H9 (cell line): ENCODE results near the gene TOMM40L. TPM values are rescaled to one million over a fixed set of nuclear protein-coding genes. Genes with fewer than 3 reads are reported as not detected.
A peak's percentile ranks its signal among the peaks of the same experiment; 100 is the strongest.

ENCODE experiments used
- DNase-seq: peaks from one replicate; pipeline ENCODE4 v3.0.0-alpha.2; 2017
- H2AFZ ChIP-seq: one replicate; pipeline ENCODE4 v1.6.1; 2013; ENCODE audit warnings: mild to moderate bottlenecking, low read length, control low read depth, moderate library complexity
- H2AK5ac ChIP-seq: 2 replicates; pipeline ENCODE4 v1.6.1; 2013; ENCODE audit warnings: low read length, control low read depth, mixed read lengths; ENCODE audit not compliant: insufficient read length
- H2BK120ac ChIP-seq: one replicate; pipeline ENCODE4 v1.6.1; 2013; ENCODE audit warnings: low read depth, mild to moderate bottlenecking, low read length, control low read depth, inconsistent platforms; ENCODE audit not compliant: poor library complexity, severe bottlenecking
- H2BK12ac ChIP-seq: 2 replicates; pipeline ENCODE4 v1.6.1; 2013; ENCODE audit warnings: low read length, control low read depth, mixed read lengths, low read depth; ENCODE audit not compliant: insufficient read length
- H2BK15ac ChIP-seq: 2 replicates; pipeline ENCODE4 v1.6.1; 2013; ENCODE audit warnings: low read depth, low read length, control low read depth
- H2BK20ac ChIP-seq: one replicate; pipeline ENCODE4 v1.6.1; 2013; ENCODE audit warnings: low read depth, mild to moderate bottlenecking, low read length, control low read depth, inconsistent platforms; ENCODE audit not compliant: poor library complexity, severe bottlenecking
- H2BK5ac ChIP-seq: 2 replicates; pipeline ENCODE4 v1.6.1; 2013; ENCODE audit warnings: low read length, control low read depth, mixed read lengths; ENCODE audit not compliant: insufficient read length
- H3K14ac ChIP-seq: 2 replicates; pipeline ENCODE4 v1.6.1; 2013; ENCODE audit warnings: low read length, control low read depth; ENCODE audit not compliant: insufficient read depth
- H3K18ac ChIP-seq: 2 replicates; pipeline ENCODE4 v1.6.1; 2013; ENCODE audit warnings: low read depth, mild to moderate bottlenecking, mixed read lengths, low read length, control low read depth; ENCODE audit not compliant: insufficient read length
- H3K23ac ChIP-seq: 2 replicates; pipeline ENCODE4 v1.6.1; 2013; ENCODE audit warnings: low read length, control low read depth, mixed read lengths, low read depth; ENCODE audit not compliant: insufficient read length
- H3K23me2 ChIP-seq: 2 replicates; pipeline ENCODE4 v1.6.1; 2013; ENCODE audit warnings: low read depth, mild to moderate bottlenecking, mixed read lengths, low read length, control low read depth; ENCODE audit not compliant: insufficient read length, poor library complexity, severe bottlenecking
- H3K27ac ChIP-seq: 2 replicates; pipeline ENCODE4 v1.5.1; 2013; ENCODE audit warnings: low read length, control low read depth, mixed read lengths, low read depth; ENCODE audit not compliant: insufficient read length
- H3K27me3 ChIP-seq: 2 replicates; pipeline ENCODE4 v1.6.1; 2013; ENCODE audit warnings: low read length, control low read depth, inconsistent platforms; ENCODE audit not compliant: insufficient read depth
- H3K4ac ChIP-seq: 2 replicates; pipeline ENCODE4 v1.6.1; 2013; ENCODE audit warnings: low read depth, mild to moderate bottlenecking, control low read depth, inconsistent platforms, low read length, moderate library complexity
- H3K4me1 ChIP-seq: 2 replicates; pipeline ENCODE4 v1.6.1; 2013; ENCODE audit warnings: low read length, control low read depth, inconsistent platforms; ENCODE audit not compliant: insufficient read depth
- H3K4me2 ChIP-seq: 2 replicates; pipeline ENCODE4 v1.6.1; 2013; ENCODE audit warnings: low read length, control low read depth, mixed read lengths; ENCODE audit not compliant: insufficient read length, insufficient read depth
- H3K56ac ChIP-seq: 2 replicates; pipeline ENCODE4 v1.6.1; 2013; ENCODE audit warnings: low read depth, mild to moderate bottlenecking, mixed read lengths, low read length, control low read depth; ENCODE audit not compliant: insufficient read length
- H3K79me1 ChIP-seq: 2 replicates; pipeline ENCODE4 v1.6.1; 2013; ENCODE audit warnings: low read depth, mild to moderate bottlenecking, moderate library complexity, low read length, control low read depth, inconsistent platforms; ENCODE audit not compliant: insufficient read depth, poor library complexity, severe bottlenecking
- H3K79me2 ChIP-seq: 2 replicates; pipeline ENCODE4 v1.6.1; 2013; ENCODE audit warnings: low read length, control low read depth, inconsistent platforms; ENCODE audit not compliant: insufficient read depth
- H3K9ac ChIP-seq: 2 replicates; pipeline ENCODE4 v1.6.1; 2013; ENCODE audit warnings: low read length, control low read depth, mixed read lengths; ENCODE audit not compliant: insufficient read length; ENCODE audit errors: extremely low read depth
- H3K9me3 ChIP-seq: one replicate; pipeline ENCODE4 v1.6.1; 2013; ENCODE audit warnings: low read depth, low read length, inconsistent platforms; ENCODE audit not compliant: control insufficient read depth
- H3T11ph ChIP-seq: one replicate; pipeline ENCODE4 v1.6.1; 2013; ENCODE audit warnings: mild to moderate bottlenecking, low read length, control low read depth, inconsistent platforms
- H4K20me1 ChIP-seq: one replicate; pipeline ENCODE4 v1.6.1; 2013; ENCODE audit not compliant: control insufficient read depth, insufficient read length, insufficient read depth
- H4K5ac ChIP-seq: 2 replicates; pipeline ENCODE4 v1.6.1; 2013; ENCODE audit warnings: low read depth, mild to moderate bottlenecking, mixed read lengths, low read length, control low read depth; ENCODE audit not compliant: insufficient read length
- H4K8ac ChIP-seq: replicated peaks from 2 replicates; pipeline ENCODE4 v1.6.1; 2013; ENCODE audit warnings: low read length, control low read depth, mixed read lengths, low read depth; ENCODE audit not compliant: insufficient read length
- H4K91ac ChIP-seq: 2 replicates; pipeline ENCODE4 v1.6.1; 2013; ENCODE audit warnings: low read depth, mild to moderate bottlenecking, moderate library complexity, mixed read lengths, low read length, control low read depth; ENCODE audit not compliant: insufficient read length
- H3K27ac Mint-ChIP-seq, 3 experiments: 2 replicates in 2 of 3; 3 replicates in 1 of 3; pipeline ENCODE4 v1.8.0; 2020 to 2021; ENCODE audit warnings: mixed read lengths in 3 of 3, mild to moderate bottlenecking in 1 of 3, moderate library complexity in 1 of 3
- H3K27me3 Mint-ChIP-seq: 2 replicates; pipeline ENCODE4 v1.8.0; 2021; ENCODE audit warnings: low read depth, mild to moderate bottlenecking, moderate library complexity, mixed read lengths
- H3K36me3 Mint-ChIP-seq, 3 experiments: 2 replicates in 2 of 3; 3 replicates in 1 of 3; pipeline ENCODE4 v1.8.0; 2020 to 2021; ENCODE audit warnings: low read depth in 3 of 3, mixed read lengths in 3 of 3; ENCODE audit not compliant: insufficient read depth in 1 of 3
- H3K4me1 Mint-ChIP-seq, 2 experiments: 2 replicates each; pipeline ENCODE4 v1.8.0; 2020; ENCODE audit warnings: mixed read lengths in 2 of 2
- H3K4me3 Mint-ChIP-seq, 2 experiments: 2 replicates in 1 of 2; 3 replicates in 1 of 2; pipeline ENCODE4 v1.8.0; 2020 to 2021; ENCODE audit warnings: mild to moderate bottlenecking in 2 of 2, mixed read lengths in 2 of 2, moderate library complexity in 1 of 2
- H3K9me3 Mint-ChIP-seq, 2 experiments: 2 replicates in 1 of 2; 3 replicates in 1 of 2; pipeline ENCODE4 v1.8.0; 2020; ENCODE audit warnings: mild to moderate bottlenecking in 2 of 2, mixed read lengths in 2 of 2, moderate library complexity in 1 of 2
- CTCF ChIP-seq: fragments of 200-600 bp; sonication (generic); conservative IDR thresholded peaks from 3 replicates; pipeline ENCODE4 v1.8.0; 2021; ENCODE audit warnings: antibody characterized with exemption, mild to moderate bottlenecking
- WGBS: extraction: QIAGEN DNeasy Blood & Tissue Kit; methylation state at CpG from one replicate; pipeline ENCODE4 v1.1.7; 2013; ENCODE audit warnings: missing lambda C conversion rate, low lambda C conversion rate, mixed read lengths; ENCODE audit not compliant: insufficient read length; ENCODE audit errors: extremely low coverage; 5-methylcytosine and 5-hydroxymethylcytosine counted together
- total RNA-seq: library from RNA; stranded (reverse); gene quantifications from 2 replicates; pipeline ENCODE4 v1.2.1, GENCODE V29; 2021

The TOMM40L gene
- total RNA-seq, 1 experiment from 2014 or later, result 13.5 TPM

GRCh38 chr1:161198194-161198896 lies 27.5 kb upstream of the TOMM40L start:
- no CpG with 5 or more reads among the region's 20 CpGs for WGBS
- no peak overlapping the region for H2BK12ac ChIP-seq
- H3K9me3 Mint-ChIP-seq, result no peaks in the 10 kb centered on the region; a peak in 1 of 5 replicates
- H3K23me2 ChIP-seq, result peaks cover 7% of the 10 kb centered on the region
- H2BK20ac ChIP-seq, result no peak overlapping the region
- peak overlapping the region; percentile 13; the same call in 1 of the 2 replicates for H3K14ac ChIP-seq
- no peak overlapping the region for H2BK5ac ChIP-seq
- no peaks in the 10 kb centered on the region for H4K20me1 ChIP-seq
- H3K4me1 ChIP-seq, result peaks cover 24% of the 10 kb centered on the region
- H3K27ac Mint-ChIP-seq, result peak overlapping the region; percentile 72 to 93 (median 85); a peak in 5 of 7 replicates
- H4K8ac ChIP-seq, result no peak overlapping the region
- no peaks in the 10 kb centered on the region for H3K9me3 ChIP-seq
- H3K18ac ChIP-seq, result peak overlapping the region; percentile 3
- no peak overlapping the region for H3K27ac ChIP-seq
- no peaks in the 10 kb centered on the region for H3K79me1 ChIP-seq
- TF ChIP-seq CTCF, result 0 out of 3 replicates have a peak, but pooled peaks have one; percentile 32
- no peak overlapping the region for H3K23ac ChIP-seq
- DNase-seq, result peak; percentile 83
- H2BK120ac ChIP-seq, result no peak overlapping the region
- peak overlapping the region; percentile 27 for H3K4me2 ChIP-seq
- H3K4me3 Mint-ChIP-seq, result peak overlapping the region; percentile 59 to 65
- no peak overlapping the region for H4K91ac ChIP-seq
- H3K4ac ChIP-seq, result no peak overlapping the region
- H3K27me3 Mint-ChIP-seq, result no peaks in the 10 kb centered on the region
- no peak overlapping the region for H3K9ac ChIP-seq
- H3K4me1 Mint-ChIP-seq, result peaks cover 57 to 64% of the 10 kb centered on the region in 2 experiments
- peaks cover 0 to 14% (median 6%) of the 10 kb centered on the region in 3 experiments; a peak in 5 of 7 replicates for H3K36me3 Mint-ChIP-seq
- no peak overlapping the region for H2AK5ac ChIP-seq
- no peak overlapping the region for H3T11ph ChIP-seq
- no peak overlapping the region for H4K5ac ChIP-seq
- H2AFZ ChIP-seq, result no peak overlapping the region
- no peak overlapping the region for H2BK15ac ChIP-seq
- H3K27me3 ChIP-seq, result no peaks in the 10 kb centered on the region; the same call in 1 of the 2 replicates
- no peaks in the 10 kb centered on the region for H3K79me2 ChIP-seq
- H3K56ac ChIP-seq, result no peak overlapping the region
